GM18873 (cell line): Measurements from ENCODE around the gene ZNF20.
A peak's percentile ranks its signal among the peaks of the same experiment; 100 is the strongest.

Experiments
- ATAC-seq: cut with Tn5 transposase; IDR thresholded peaks from one replicate; pipeline ENCODE4 v1.9.1; 2021; ENCODE audit warnings: mild to moderate bottlenecking, moderate library complexity, moderate number of reproducible peaks; ENCODE audit not compliant: unreplicated experiment, low FRiP score

Gene ZNF20

GRCh38 chr19:12139885-12140544 lies at the start of gene ZNF20:
Gene ZNF20, minus strand, starts transcription at chr19:12140350. Its CDS starts 168 bp downstream, at chr19:12140182.
- ATAC-seq: peak; percentile 57

- no peak for ATAC-seq
These were observed 47.5 kb upstream of the ZNF20 start for GRCh38 chr19:12187625-12188024.

- no peak for ATAC-seq
These were observed 40.2 kb upstream of the ZNF20 start for GRCh38 chr19:12180377-12180776.

GRCh38 chr19:12166626-12167025 lies 26.5 kb upstream of the ZNF20 start:
- ATAC-seq: no peak

- no peak for ATAC-seq
These were observed 23.7 kb upstream of the ZNF20 start for GRCh38 chr19:12163826-12164225.

GRCh38 chr19:12162882-12163806 lies 23.0 kb upstream of the ZNF20 start, which contains the start of gene ZNF136:
Gene ZNF136, plus strand, starts transcription at chr19:12163096. Its CDS starts 108 bp downstream, at chr19:12163204.
- ATAC-seq: peak; percentile 86

GRCh38 chr19:12162513-12162881 lies 22.3 kb upstream of the ZNF20 start:
- no peak for ATAC-seq

- ATAC-seq: no peak
These were observed 19.7 kb upstream of the ZNF20 start for GRCh38 chr19:12159773-12160414.

- no peak for ATAC-seq
These were observed 16.3 kb upstream of the ZNF20 start, which contains the start of gene ZNF625 for GRCh38 chr19:12156223-12157058. Gene ZNF625, minus strand, starts transcription at chr19:12156734. Its CDS starts 176 bp downstream, at chr19:12156558.

GRCh38 chr19:12155324-12155860 lies 15.2 kb upstream of the ZNF20 start:
- no peak for ATAC-seq

GRCh38 chr19:12145348-12145747 lies 5.2 kb upstream of the ZNF20 start:
- ATAC-seq: no peak

GRCh38 chr19:12141405-12141736 lies 1.2 kb upstream of the ZNF20 start:
- no peak for ATAC-seq

- ATAC-seq: no peak
These were observed 625 bp upstream of the ZNF20 start for GRCh38 chr19:12140545-12141404.

- ATAC-seq: no peak
These were observed 881 bp downstream of the ZNF20 start for GRCh38 chr19:12139269-12139668.

GRCh38 chr19:12137221-12137940 lies 2.8 kb downstream of the ZNF20 start:
- ATAC-seq: no peak

GRCh38 chr19:12133069-12133468 lies 7.1 kb downstream of the ZNF20 start:
- ATAC-seq: no peak

GRCh38 chr19:12126707-12127106 lies 13.4 kb downstream of the ZNF20 start:
- ATAC-seq: no peak

- no peak for ATAC-seq
These were observed 22.8 kb downstream of the ZNF20 start for GRCh38 chr19:12117201-12117970.
